Muscle of back (tissue), 13 donors: ENCODE data around the gene STXBP3. TPM values are rescaled to one million over a fixed set of nuclear protein-coding genes. Genes with fewer than 3 reads are reported as not detected.
"Not testable (repeated sequence)": the region's sequence is repeated elsewhere in the genome, so short reads cannot be mapped to it uniquely, and the experiment has no call there.

Experiments
- DNase-seq, 3 donors: peaks; one replicate each; pipeline versions ENCODE4 v3.0.0 to v3.0.0-alpha.2; 2013
- long read RNA-seq, 9 donors: transcript quantifications; one replicate each; lab custom pipeline, GENCODE V29; 2026
- polyA plus RNA-seq, 10 donors: library from polyadenylated mRNA; unstranded; fragments of 120-200 nt; gene quantifications; one replicate each; pipeline ENCODE4 v1.2.1, GENCODE V29; 2013; ENCODE audit not compliant: insufficient read length in 10 of 10

Gene STXBP3, protein sequence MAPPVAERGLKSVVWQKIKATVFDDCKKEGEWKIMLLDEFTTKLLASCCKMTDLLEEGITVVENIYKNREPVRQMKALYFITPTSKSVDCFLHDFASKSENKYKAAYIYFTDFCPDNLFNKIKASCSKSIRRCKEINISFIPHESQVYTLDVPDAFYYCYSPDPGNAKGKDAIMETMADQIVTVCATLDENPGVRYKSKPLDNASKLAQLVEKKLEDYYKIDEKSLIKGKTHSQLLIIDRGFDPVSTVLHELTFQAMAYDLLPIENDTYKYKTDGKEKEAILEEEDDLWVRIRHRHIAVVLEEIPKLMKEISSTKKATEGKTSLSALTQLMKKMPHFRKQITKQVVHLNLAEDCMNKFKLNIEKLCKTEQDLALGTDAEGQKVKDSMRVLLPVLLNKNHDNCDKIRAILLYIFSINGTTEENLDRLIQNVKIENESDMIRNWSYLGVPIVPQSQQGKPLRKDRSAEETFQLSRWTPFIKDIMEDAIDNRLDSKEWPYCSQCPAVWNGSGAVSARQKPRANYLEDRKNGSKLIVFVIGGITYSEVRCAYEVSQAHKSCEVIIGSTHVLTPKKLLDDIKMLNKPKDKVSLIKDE
- polyA plus RNA-seq, result 10 to 100 TPM; 21.5 to 44.2 (median 29.6) TPM
- long read RNA-seq, donor 1, partial matches to known transcripts, result 0 of 4 reads
- long read RNA-seq, donor 1, other reads (novel, unspliced or antisense), result 0 of 4 reads
- long read RNA-seq, donor 2, transcript STXBP3-201 (19 exons, 2,478 nt), result major isoform, 5 of 5 reads
- long read RNA-seq, donor 2, partial matches to known transcripts, result 0 of 5 reads
- long read RNA-seq, donor 2, other reads (novel, unspliced or antisense), result 0 of 5 reads
- long read RNA-seq, donor 3, result 0 reads
- long read RNA-seq, donor 4, partial matches to known transcripts, result 0 of 4 reads
- long read RNA-seq, donor 4, other reads (novel, unspliced or antisense), result 0 of 4 reads
- long read RNA-seq, donor 5, result 0 reads
- long read RNA-seq, donor 6, partial matches to known transcripts, result 0 of 4 reads
- long read RNA-seq, donor 6, other reads (novel, unspliced or antisense), result 0 of 4 reads
- long read RNA-seq, donor 7, partial matches to known transcripts, result 0 of 2 reads
- long read RNA-seq, donor 7, other reads (novel, unspliced or antisense), result 0 of 2 reads
- long read RNA-seq, donor 8, partial matches to known transcripts, result 0 of 1 reads
- long read RNA-seq, donor 8, other reads (novel, unspliced or antisense), result 0 of 1 reads
- long read RNA-seq, donor 9, result 0 reads

DNA sequence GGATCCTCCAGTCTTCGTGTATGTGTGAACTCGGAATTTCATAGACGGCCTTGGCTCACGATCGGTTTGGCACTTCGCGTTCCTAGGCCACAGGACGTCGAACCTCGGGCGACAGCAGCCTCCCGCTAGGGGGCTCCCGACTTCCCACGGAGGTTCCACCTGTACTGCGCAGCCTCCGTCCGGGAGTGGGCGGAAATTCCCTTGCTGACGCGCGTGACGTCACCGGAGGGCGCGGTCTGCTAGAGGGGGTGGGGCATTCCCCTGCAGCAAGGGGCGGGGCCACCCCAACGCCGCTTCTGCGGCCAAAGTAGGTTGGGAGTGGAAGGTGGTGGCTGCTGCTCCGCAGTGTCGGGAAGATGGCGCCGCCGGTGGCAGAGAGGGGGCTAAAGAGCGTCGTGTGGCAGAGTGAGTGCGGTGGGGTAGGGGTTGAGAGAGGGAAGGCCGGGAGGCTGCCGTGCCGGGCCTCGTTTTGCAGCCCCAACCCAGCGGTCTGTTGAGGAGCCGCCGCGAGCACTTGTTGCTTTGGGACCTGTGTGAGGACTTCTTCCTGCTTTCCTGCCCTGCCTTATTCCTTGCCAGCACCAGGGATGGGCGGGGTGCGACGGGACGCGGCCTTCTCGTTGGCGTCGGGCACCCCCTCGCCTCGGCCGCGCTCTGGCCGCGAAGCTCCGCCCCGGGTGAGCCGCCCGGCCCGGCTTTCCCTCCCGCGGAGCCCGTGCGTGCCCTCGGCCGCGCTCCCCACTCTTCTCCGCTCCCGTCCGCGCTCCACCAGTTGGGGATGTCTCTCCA lies at the start of gene STXBP3:
STXBP3 (plus strand) TSS at position 293 of the 789 bp plus-strand sequence; CDS start at position 357, 64 bp downstream.
- peak; percentile 97 to 99 (median 99) for DNase-seq

DNA sequence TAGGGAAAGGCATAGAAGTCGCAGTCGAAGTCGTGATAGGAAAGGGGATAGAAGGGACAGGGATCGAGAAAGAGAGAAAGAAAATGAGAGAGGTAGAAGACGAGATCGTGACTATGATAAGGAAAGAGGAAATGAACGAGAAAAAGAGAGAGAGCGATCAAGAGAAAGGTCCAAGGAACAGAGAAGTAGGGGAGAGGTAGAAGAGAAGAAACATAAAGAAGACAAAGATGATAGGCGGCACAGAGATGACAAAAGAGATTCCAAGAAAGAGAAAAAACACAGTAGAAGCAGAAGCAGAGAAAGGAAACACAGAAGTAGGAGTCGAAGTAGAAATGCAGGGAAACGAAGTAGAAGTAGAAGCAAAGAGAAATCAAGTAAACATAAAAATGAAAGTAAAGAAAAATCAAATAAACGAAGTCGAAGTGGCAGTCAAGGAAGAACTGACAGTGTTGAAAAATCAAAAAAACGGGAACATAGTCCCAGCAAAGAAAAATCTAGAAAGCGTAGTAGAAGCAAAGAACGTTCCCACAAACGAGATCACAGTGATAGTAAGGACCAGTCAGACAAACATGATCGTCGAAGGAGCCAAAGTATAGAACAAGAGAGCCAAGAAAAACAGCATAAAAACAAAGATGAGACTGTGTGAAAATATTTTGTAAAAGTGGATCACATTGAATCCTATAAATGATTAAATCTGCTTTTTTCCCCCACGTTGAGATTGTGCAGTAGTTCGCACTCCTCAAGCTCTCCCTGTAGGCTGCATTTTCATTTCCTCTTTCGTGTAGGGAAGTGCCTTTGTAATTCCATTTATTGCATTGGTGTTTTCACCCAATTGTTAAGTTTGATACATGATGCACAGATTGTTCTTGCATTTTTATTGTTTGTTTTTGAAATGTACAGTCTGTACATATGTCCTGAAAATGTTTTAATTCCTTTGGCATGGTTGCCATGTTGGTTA lies 46.8 kb upstream of the STXBP3 start:
- no peak for DNase-seq

DNA sequence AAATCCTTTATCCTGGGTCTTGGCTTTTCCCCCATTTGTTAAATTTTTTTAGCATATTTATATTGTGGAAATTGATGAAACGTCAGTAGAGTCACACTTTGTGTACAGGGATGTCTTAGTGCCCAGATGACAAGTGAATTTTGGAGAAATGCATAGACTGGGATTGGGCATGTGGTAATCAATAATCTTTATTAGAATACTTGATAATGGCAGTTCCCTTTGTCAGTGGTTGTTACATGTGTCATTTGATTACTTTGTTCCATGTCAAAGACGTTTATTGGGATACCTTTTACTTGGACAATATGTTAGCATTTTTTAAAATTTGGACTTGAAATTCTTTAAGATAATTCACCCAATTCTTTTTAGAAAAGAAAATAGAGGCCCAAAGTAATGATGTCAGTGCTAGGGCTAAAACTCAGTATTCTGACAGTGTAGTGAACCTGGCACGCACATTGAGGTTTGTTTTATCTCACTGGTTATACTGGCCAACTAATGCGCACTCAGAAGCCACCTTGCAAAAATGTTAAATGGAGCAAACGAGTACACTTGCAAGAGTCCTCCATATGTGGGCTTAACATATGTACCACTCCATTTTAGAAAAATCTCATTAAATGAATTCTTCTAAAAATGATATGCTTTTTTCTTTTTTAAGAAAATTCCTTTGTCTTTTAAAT lies 45.2 kb upstream of the STXBP3 start:
- DNase-seq, result no peak

DNA sequence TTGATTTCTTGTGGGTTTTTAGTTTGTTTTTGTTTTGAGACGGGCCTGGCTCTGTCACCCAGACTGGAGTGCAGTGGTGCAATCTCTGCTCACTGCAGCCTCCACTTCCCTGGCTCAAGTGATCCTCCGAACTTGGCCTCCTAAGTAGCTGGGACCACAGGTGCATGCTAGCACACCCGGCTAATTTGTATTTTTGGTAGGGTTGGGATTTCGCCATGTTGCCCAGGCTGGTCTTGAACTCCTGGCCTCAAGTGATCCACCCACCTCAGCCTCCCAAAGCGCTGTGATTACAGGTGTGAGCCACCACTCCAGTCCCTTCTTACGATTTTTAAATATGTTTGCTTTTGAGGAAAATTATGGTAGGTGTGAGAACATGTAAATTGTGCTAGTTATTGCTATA lies 44.4 kb upstream of the STXBP3 start:
- not testable (repeated sequence) for DNase-seq

DNA sequence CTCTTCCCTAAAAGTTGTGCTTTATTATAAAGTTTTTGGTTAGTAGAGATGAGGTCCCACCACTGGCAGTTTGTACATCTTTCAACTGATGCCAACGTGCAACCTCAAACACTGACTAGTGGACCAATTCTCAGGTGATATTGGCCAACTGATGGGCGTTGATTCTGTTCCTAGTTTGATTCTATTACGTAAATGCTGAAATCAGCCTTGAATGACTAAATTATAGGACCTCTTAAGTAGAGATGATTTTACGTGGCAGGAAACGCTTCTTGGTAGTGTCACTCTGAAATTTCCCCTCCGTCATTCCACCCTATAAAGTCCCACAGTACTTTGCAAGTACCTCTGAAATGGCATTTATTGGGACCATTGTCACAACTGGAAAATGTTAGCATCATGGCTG lies 42.5 kb upstream of the STXBP3 start:
- DNase-seq, result no peak

DNA sequence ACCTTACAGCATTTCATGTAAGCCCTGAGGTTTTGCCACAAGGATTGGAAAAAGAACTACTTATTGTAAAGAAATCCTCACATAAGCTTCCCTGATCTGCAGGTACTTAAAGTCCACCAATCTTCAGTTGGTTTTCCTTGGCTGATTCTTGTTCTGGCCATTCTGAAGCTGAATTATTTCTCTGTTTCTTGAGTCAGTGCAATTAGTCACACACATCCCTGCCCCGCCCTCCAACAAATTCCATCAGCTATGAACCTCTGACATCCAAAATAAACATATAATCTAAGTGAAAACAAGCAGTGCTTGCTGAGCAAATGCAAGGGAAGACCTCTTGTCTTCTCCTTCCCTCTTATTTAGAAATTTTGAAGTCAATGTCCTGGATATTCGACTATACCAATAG lies 42.0 kb upstream of the STXBP3 start:
- no peak for DNase-seq

DNA sequence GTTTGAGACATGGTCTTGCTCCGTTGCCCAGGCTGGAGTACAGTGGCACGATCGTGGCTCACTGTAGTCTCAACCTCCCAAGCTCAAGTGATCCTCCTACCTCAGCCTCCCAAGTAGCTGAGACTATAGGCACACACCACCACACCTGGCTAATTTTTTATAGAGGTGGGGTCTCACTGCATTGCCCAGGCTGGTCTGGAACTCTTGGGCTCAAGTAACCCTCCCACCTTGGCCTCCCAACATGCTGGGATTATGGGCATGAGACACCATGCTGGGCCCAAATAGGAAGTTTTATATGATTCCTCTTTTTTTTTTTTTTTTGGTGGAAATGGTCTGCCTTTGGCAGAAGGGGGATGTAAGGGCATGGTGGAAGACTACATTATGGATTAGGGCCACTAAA lies 39.8 kb upstream of the STXBP3 start:
- no peak for DNase-seq

DNA sequence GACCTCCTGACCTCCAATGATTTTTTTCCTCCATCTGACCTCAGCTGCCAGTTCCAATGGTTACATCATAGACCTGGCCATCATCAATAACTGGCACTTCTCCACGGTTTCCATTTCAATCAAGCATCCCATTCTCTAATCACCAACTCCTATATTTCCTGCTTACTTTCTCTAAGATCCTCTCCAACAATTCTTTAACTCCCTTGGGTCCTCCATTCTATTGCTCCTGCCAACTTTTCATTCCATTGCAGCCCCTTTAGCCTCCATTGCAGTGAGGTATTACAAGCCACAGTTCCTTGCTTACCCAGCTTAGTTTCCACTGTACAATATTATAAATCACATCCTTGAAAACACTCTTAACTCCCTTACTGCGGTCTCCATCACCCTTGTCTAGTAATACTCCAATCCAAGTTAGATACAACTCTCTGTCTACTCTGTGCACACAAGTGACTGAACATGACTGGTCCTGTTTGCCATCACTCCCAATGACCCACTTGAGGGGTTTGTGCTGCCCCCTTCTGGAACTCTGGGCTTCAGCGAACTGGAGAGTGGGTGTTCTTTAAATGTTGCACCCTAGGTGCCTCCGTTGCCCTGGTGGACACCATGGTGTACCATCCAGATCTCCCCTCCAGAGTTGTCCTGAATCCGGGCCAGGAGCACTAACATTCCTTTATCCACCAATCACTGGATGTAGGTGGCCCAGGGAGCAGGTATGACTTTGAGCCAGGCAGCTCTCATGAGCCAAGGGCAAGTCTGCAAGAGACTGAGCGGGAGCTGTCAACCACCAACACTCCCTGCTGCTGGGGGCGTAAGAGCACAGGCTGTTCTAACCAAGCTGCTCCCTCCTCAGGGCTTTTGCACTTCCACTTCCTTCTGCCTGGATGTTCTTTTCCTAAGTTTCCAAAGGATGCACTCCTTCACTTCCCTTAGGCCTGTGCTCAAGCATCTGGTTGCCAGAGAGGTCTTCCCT lies 37.5 kb upstream of the STXBP3 start:
- peak in 1 of 3 donors; percentile 37 for DNase-seq

DNA sequence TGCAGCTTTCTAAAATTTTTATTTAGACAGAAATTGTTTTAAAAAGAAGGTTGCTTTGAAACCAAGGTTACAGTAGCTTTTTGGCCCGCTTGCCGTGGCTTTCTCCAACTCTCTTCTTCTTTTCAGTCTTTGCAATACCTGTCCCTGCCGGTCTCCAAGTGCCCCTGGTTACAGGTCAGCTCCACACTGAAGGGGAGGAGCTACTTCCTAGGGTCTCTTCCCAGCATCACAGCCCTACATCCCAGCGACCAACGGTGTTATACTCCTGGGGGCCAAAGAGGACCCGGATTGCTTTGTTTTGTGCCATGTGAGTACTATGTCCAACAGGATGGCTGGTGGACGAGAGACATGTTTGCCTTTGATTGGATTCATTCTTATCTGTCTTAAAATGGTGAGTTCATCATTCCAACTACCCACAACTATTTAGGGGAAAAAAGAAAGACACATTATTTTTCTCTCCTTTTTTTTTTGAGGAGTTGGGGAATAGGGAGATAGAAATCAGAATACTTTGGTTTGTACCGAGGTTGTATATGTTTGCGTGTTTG lies 33.8 kb upstream of the STXBP3 start, which contains the start of gene FNDC7:
FNDC7 (plus strand) TSS at position 303 of the 545 bp plus-strand sequence; CDS start at position 329, 26 bp downstream.
- no peak for DNase-seq

DNA sequence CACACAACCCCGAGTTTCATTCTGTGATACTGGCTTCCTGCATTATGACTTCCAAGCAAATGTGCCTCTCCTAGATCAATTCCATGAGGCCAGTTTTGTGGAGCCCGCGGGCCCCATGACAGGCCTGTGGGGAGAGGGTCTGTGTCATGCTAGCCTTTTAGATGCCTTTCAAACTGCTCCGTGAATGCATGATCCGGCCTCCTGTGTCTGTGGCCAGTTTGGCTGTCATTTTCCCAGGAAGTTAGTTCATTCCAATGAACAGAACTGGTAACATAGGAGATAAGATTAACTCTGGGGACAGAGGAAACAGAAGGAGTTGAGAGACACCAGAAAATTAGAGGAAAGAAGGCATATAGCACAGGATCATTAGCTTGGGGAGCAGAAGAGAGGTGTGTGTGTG lies 30.5 kb upstream of the STXBP3 start:
- no peak for DNase-seq

DNA sequence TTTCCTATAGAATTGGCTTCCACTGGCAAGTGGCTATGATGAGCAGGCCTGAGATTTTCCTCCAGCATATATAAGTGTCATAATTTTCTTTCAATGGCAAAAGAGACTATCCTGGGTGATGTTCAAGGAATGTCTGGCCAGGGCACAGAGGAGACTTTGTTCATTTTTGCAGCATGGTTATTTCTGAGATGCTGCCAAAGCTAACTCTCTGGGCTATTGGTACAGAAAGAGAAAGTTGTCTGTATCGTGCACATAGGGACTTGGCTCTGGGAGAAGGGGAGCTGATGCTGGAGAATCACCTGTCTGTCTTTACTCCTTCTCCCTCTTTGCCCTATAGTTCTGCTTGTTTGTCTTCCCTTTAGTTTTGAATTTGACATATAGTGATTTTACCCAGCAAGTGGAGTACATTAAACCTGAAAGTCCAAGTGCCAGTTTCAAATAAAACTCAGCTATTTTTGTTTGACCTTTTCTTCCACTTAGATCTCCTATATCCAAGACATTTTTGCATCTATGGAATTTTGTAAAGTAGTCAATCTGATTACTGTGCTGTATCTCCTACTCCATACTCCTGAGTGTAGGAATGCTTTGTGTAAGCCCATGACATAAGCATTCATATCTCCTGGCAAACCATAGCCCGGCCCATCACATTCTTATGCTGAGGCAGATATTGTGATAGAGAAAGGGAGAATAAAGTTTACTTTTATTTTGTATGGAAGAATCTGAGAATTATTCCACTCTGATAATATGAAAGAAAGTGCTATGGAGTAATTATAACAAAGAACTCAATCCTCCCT lies 29.8 kb upstream of the STXBP3 start:
- DNase-seq, result no peak

DNA sequence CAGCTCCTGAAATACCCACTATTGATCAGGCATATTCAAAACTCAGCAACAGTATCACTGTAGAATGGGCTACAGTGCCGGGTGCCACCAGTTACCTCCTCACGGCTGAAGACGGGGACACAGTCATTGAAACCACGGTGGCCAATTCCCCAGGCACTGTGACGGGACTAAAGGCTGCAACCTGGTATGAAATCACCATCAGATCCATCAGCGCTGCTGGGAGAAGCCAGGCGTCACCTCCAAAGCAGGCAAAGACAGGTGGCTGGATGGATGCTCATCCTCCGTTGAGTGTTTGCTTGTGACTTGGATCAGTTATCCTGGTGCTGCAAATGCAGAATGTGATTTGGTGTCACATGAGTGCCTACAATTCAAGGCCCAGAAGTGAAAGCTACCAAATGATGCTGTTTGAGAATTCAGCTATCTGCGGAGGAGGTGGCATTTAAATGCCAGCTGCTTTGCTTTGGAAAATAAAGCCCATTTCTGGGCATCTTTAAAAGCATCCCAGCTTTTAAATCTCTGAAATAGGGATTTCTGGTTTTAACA lies 28.6 kb upstream of the STXBP3 start:
- no peak for DNase-seq

DNA sequence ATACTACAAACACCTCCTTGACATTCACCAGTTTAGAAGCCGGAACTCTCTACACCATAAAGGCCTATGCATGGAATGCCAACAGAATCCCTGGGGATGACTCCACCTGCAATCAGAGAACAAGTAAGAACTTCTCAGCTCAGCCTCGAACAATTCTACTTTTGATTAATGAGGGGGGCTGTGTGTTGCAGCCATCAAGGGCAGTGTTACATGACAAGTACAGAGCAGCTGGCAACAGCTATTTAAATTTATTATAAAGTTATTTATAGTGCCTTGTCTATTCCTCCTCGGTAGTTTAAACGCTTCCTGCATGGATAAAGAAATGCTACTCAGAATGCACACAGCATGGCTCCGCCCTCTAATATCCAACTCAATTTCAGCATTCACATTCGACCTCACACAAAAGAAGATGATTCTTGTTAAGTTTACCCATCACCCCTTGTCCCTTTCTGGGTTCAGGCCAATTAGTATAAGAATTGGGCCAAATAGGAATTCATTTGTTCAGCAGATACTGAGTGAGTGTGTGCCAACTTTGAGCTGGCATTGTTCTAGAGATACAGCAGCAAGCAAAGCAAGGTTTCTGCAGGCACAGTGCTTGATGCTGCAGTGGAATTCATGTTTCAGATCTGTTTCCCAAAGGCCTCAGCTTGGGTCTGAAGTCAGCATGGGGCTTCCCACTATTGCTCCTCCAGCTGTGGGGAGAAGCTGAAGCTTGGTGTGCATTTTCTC lies 27.4 kb upstream of the STXBP3 start:
- DNase-seq, result no peak

DNA sequence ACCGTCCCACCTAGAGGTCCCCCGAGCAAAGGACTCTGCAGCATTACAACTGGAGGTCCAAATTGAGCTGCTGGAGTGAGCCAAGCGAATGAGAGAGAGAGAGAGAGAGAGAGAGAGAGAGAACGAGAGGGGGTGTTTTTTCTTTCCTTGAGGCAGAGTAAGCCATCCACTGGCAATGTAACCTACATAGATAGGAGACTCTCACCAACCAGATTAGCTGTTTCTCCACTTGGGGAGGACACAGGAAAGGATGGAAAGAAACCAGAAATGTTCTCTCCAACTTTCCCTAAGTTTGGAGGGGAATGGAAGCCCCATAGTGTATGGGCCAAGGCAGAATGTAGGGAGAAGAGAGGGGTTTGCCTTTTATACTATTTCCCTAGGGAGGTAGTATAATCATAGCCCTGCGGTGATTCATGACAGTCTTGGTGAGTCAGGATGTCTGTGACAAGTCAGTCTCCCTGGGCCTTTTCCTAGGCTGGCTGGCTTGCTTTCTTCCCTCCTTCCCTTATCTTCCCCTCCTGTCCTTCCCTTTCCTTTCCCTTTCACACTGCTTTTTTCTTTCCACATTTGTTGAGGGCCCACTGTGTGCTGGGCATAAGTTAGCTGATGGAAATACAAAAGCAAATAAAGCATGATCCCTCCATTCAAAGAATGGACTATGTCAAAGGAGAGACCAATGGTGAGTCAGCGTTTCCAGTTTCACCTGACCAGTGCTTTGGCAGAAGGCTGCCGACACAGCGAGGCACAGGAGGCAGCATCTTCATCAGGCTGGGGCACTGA lies 26.6 kb upstream of the STXBP3 start:
- DNase-seq, result peak in 1 of 3 donors; percentile 78

DNA sequence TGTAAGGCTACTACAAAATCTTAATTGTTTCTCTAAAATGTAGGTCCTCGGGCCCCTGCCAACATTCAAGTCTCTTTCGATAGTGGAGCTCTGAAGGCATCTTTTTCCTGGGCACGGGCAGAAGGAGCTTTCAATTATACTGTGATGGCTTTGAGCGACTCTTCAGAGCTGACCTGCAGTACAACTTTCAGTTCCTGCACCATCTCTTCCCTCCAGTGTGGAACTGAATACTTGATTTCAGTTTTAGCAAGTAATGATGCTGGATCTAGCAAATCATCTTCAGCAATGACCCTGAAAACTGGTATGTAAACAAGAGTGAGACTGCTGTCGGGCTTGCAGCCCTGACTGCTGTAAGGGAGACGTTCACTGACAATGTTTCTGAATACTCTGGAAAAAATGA lies 24.2 kb upstream of the STXBP3 start:
- no peak for DNase-seq
